Measurements from ENCODE around the gene DYSF. TPM values are rescaled to one million over a fixed set of nuclear protein-coding genes. Genes with fewer than 3 reads are reported as not detected.

DYSF gene
- total RNA-seq, 8 experiments from 2014 or later, result 0.33 to 14.7 (median 0.83) TPM

GRCh38 chr2:71545572-71546274, 92.4 kb downstream of the DYSF start:
- ATAC-seq (replicated peaks in 6 of 8), result peak; percentile 11 to 93 (median 77)
- no peak overlapping the region for H3K4me3 ChIP-seq
- H3K4me1 ChIP-seq (replicated peaks in 1 of 2), result no peaks in the 10 kb centered on the region
- in situ Hi-C loops (cut with MboI; ENCODE audit: low pct_unique_long_range_greater_than_20kb in 2 of 9, low sequenced_read_pairs in 9 of 9, unreplicated experiment in 9 of 9), result loop anchor here in 7 of 9 experiments (10.0 to 25.0 kb wide), 8 partner anchors 592 to 1342 kb away; partner anchors contain the start of genes CYP26B1 (in 2 of the 7) and SPR (in 1 of the 7)
- no peak overlapping the region for H3K27ac ChIP-seq
- WGBS, 10 experiments, result 8 to 80% (median 45%) methylated on average over 2 to 14 of the region's 22 CpGs; no CpG with 5 or more reads in 3 of the 10 experiments

- H3K4me3 ChIP-seq, result no peak overlapping the region
- in situ Hi-C loops (cut with MboI; ENCODE audit: low pct_unique_long_range_greater_than_20kb in 2 of 9, low sequenced_read_pairs in 9 of 9, unreplicated experiment in 9 of 9), result loop anchor here in 7 of 9 experiments (10.0 to 25.0 kb wide), 8 partner anchors 591 to 1341 kb away; partner anchors contain the start of genes CYP26B1 (in 2 of the 7) and SPR (in 1 of the 7)
- no peak for ATAC-seq (replicated peaks in 6 of 8)
Observed at GRCh38 chr2:71546275-71546638, 92.9 kb downstream of the DYSF start.

GRCh38 chr2:71546777-71547281, 93.5 kb downstream of the DYSF start:
- H3K4me3 ChIP-seq, result no peak overlapping the region
- WGBS, 10 experiments, result 69 to 95% (median 88%) methylated on average over 2 to 8 of the region's 14 CpGs; no CpG with 5 or more reads in 3 of the 10 experiments
- ATAC-seq (replicated peaks in 6 of 8), result no peak
- no peaks in the 10 kb centered on the region for H3K4me1 ChIP-seq (replicated peaks in 1 of 2)
- in situ Hi-C loops (cut with MboI; ENCODE audit: low pct_unique_long_range_greater_than_20kb in 2 of 9, low sequenced_read_pairs in 9 of 9, unreplicated experiment in 9 of 9), result loop anchor here in 7 of 9 experiments (10.0 to 25.0 kb wide), 8 partner anchors 590 to 1340 kb away; partner anchors contain the start of genes CYP26B1 (in 2 of the 7) and SPR (in 1 of the 7)
- H3K27ac ChIP-seq, result no peak overlapping the region

More at GRCh38 chr2:71546275-71546638, 92.9 kb downstream of the DYSF start:
- Histone ChIP-seq H3K27ac (no peak overlapping the region), H3K4me1 (replicated peaks in 1 of 2) (no peaks in the 10 kb centered on the region)
- 28 to 100% (median 73%) methylated on average over 1 to 3 of the region's 3 CpGs; no CpG with 5 or more reads in 2 of the 10 experiments for WGBS, 10 experiments

- ATAC-seq (replicated peaks in 6 of 8), result peak in 1 of 8 experiments; percentile 5
- Histone ChIP-seq H3K4me3 (no peak overlapping the region), H3K4me1 (replicated peaks in 1 of 2) (no peaks in the 10 kb centered on the region), H3K27ac (no peak overlapping the region)
- 18 to 100% (median 98%) methylated on average over 1 to 6 of the region's 13 CpGs; no CpG with 5 or more reads in 3 of the 10 experiments for WGBS, 10 experiments
- in situ Hi-C loops (cut with MboI; ENCODE audit: low pct_unique_long_range_greater_than_20kb in 2 of 9, low sequenced_read_pairs in 9 of 9, unreplicated experiment in 9 of 9), result loop anchor here in 7 of 9 experiments (10.0 to 25.0 kb wide), 8 partner anchors 590 to 1340 kb away; partner anchors contain the start of genes CYP26B1 (in 2 of the 7) and SPR (in 1 of the 7)
Observed at GRCh38 chr2:71547616-71548285, 94.4 kb downstream of the DYSF start.

- H3K4me1 ChIP-seq (replicated peaks in 1 of 2), result no peaks in the 10 kb centered on the region
- no peak overlapping the region for H3K4me3 ChIP-seq
- 0 to 100% (median 45%) methylated on average over 1 to 9 of the region's 21 CpGs for WGBS, 10 experiments
- no peak overlapping the region for H3K27ac ChIP-seq
- ATAC-seq (replicated peaks in 6 of 8), result peak in 3 of 8 experiments; percentile 78 to 89 (median 89)
- in situ Hi-C loops (cut with MboI; ENCODE audit: low pct_unique_long_range_greater_than_20kb in 2 of 9, low sequenced_read_pairs in 9 of 9, unreplicated experiment in 9 of 9), result loop anchor here in 7 of 9 experiments (10.0 to 25.0 kb wide), 8 partner anchors 588 to 1338 kb away; partner anchors contain the start of genes CYP26B1 (in 2 of the 7) and SPR (in 1 of the 7)
Observed at GRCh38 chr2:71548646-71549425, 95.5 kb downstream of the DYSF start.

GRCh38 chr2:71550801-71551630, 97.7 kb downstream of the DYSF start:
- H3K27ac ChIP-seq, result no peak overlapping the region
- H3K4me1 ChIP-seq (replicated peaks in 1 of 2), result no peaks in the 10 kb centered on the region
- WGBS, 10 experiments, result 70 to 100% (median 88%) methylated on average over 2 to 3 of the region's 11 CpGs; no CpG with 5 or more reads in 6 of the 10 experiments
- no peak for ATAC-seq (replicated peaks in 6 of 8)
- no peak overlapping the region for H3K4me3 ChIP-seq
- in situ Hi-C loops (cut with MboI; ENCODE audit: low pct_unique_long_range_greater_than_20kb in 2 of 9, low sequenced_read_pairs in 9 of 9, unreplicated experiment in 9 of 9), result loop anchor here in 3 of 9 experiments (25.0 kb wide), 3 partner anchors 586 to 1036 kb away; partner anchors contain the start of gene CYP26B1 (in 1 of the 3)

GRCh38 chr2:71551631-71551915, 98.2 kb downstream of the DYSF start:
- no peak overlapping the region for H3K4me3 ChIP-seq
- no peak for ATAC-seq (replicated peaks in 6 of 8)
- no peak overlapping the region for H3K27ac ChIP-seq
- peaks cover 3 to 5% of the 10 kb centered on the region in 2 donors for H3K4me1 ChIP-seq (replicated peaks in 1 of 2)
- WGBS, 10 experiments, result no CpG with 5 or more reads among the region's 9 CpGs
- in situ Hi-C loops (cut with MboI; ENCODE audit: low pct_unique_long_range_greater_than_20kb in 2 of 9, low sequenced_read_pairs in 9 of 9, unreplicated experiment in 9 of 9), result loop anchor here in 3 of 9 experiments (25.0 kb wide), 3 partner anchors 586 to 1036 kb away; partner anchors contain the start of gene CYP26B1 (in 1 of the 3)

GRCh38 chr2:71552356-71552755, 99.0 kb downstream of the DYSF start:
- no peak for ATAC-seq (replicated peaks in 6 of 8)
- Histone ChIP-seq H3K4me1 (replicated peaks in 1 of 2) (peaks cover 3 to 5% of the 10 kb centered on the region in 2 donors), H3K4me3 (no peak overlapping the region), H3K27ac (no peak overlapping the region)
- WGBS, 10 experiments, result 50 to 87% (median 77%) methylated on average over 1 to 6 of the region's 6 CpGs; no CpG with 5 or more reads in 4 of the 10 experiments
- in situ Hi-C loops (cut with MboI; ENCODE audit: low pct_unique_long_range_greater_than_20kb in 2 of 9, low sequenced_read_pairs in 9 of 9, unreplicated experiment in 9 of 9), result loop anchor here in 3 of 9 experiments (25.0 kb wide), 3 partner anchors 585 to 1035 kb away; partner anchors contain the start of gene CYP26B1 (in 1 of the 3)

- in situ Hi-C loops (cut with MboI; ENCODE audit: low pct_unique_long_range_greater_than_20kb in 2 of 9, low sequenced_read_pairs in 9 of 9, unreplicated experiment in 9 of 9), result loop anchor here in 3 of 9 experiments (25.0 kb wide), 3 partner anchors 584 to 1034 kb away; partner anchors contain the start of gene CYP26B1 (in 1 of the 3)
- no peak overlapping the region for H3K4me3 ChIP-seq
- no peak for ATAC-seq (replicated peaks in 6 of 8)
- H3K27ac ChIP-seq, result no peak overlapping the region
- 40 to 100% (median 95%) methylated on average over 1 to 4 of the region's 15 CpGs; no CpG with 5 or more reads in 6 of the 10 experiments for WGBS, 10 experiments
- peaks cover 3 to 5% of the 10 kb centered on the region in 2 donors for H3K4me1 ChIP-seq (replicated peaks in 1 of 2)
Observed at GRCh38 chr2:71552861-71553301, 99.5 kb downstream of the DYSF start.

GRCh38 chr2:71554028-71554705, 100.8 kb downstream of the DYSF start:
- in situ Hi-C loops (cut with MboI; ENCODE audit: low pct_unique_long_range_greater_than_20kb in 2 of 9, low sequenced_read_pairs in 9 of 9, unreplicated experiment in 9 of 9), result loop anchor here in 3 of 9 experiments (25.0 kb wide), 3 partner anchors 583 to 1033 kb away; partner anchors contain the start of gene CYP26B1 (in 1 of the 3)
- no peak overlapping the region for H3K27ac ChIP-seq
- peaks cover 6 to 14% of the 10 kb centered on the region in 2 donors for H3K4me1 ChIP-seq (replicated peaks in 1 of 2)
- no peak overlapping the region for H3K4me3 ChIP-seq
- ATAC-seq (replicated peaks in 6 of 8), result no peak
- WGBS, 10 experiments, result 60 to 100% (median 80%) methylated on average over 1 to 5 of the region's 9 CpGs; no CpG with 5 or more reads in 5 of the 10 experiments

- in situ Hi-C loops (cut with MboI; ENCODE audit: low pct_unique_long_range_greater_than_20kb in 2 of 9, low sequenced_read_pairs in 9 of 9, unreplicated experiment in 9 of 9), result loop anchor here in 3 of 9 experiments (25.0 kb wide), 3 partner anchors 583 to 1033 kb away; partner anchors contain the start of gene CYP26B1 (in 1 of the 3)
- Histone ChIP-seq H3K27ac (no peak overlapping the region), H3K4me3 (no peak overlapping the region), H3K4me1 (replicated peaks in 1 of 2) (peaks cover 6 to 19% of the 10 kb centered on the region in 2 donors)
- WGBS, 10 experiments, result 80% methylated on average over 2 of the region's 2 CpGs; no CpG with 5 or more reads in 9 of the 10 experiments
- ATAC-seq (replicated peaks in 6 of 8), result no peak
Observed at GRCh38 chr2:71554706-71555056, 101.3 kb downstream of the DYSF start.

All from motor neuron (in vitro differentiated cells).